GM21447 (cell line): ENCODE data around the gene HOXA7.

ENCODE experiments used
- ATAC-seq: cut with Tn5 transposase; IDR thresholded peaks from one replicate; pipeline ENCODE4 v1.9.1; 2021; ENCODE audit not compliant: unreplicated experiment

Gene HOXA7

DNA sequence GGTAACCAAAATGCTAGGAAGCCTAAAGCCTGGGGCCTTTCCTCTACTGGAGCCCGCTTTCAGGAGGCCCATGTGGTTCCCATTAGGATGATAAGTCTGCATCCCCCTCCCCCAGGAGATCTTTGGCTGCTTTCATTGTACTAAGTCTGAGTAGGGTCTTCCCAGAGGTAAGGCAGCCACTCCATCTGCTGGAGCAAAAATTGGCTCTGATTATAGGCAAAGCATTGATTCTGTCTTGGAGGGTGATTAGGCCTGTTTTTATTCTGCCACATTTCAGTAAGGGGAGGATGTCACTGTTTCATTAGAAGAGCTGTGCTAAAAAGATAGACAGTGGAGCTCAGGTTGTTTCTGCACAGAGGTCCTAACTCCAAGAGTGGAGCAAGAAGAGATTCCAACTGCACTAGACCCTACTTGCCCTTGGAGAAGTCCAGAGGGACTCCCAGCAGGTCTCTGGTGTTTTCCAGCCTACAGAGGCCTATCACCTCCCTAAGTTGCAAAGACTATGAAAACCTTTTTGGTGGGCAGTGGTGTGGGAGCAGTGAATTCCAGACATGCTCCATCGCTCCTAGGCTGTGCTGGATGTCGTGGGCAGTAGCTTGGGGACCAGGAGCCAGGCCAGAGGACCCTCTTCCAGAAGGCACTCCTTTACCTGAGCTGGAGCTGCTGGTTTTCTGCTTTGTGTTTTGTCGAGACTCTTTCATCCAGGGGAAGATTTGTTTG, 46.8 kb downstream of the HOXA7 start:
- no peak for ATAC-seq

DNA sequence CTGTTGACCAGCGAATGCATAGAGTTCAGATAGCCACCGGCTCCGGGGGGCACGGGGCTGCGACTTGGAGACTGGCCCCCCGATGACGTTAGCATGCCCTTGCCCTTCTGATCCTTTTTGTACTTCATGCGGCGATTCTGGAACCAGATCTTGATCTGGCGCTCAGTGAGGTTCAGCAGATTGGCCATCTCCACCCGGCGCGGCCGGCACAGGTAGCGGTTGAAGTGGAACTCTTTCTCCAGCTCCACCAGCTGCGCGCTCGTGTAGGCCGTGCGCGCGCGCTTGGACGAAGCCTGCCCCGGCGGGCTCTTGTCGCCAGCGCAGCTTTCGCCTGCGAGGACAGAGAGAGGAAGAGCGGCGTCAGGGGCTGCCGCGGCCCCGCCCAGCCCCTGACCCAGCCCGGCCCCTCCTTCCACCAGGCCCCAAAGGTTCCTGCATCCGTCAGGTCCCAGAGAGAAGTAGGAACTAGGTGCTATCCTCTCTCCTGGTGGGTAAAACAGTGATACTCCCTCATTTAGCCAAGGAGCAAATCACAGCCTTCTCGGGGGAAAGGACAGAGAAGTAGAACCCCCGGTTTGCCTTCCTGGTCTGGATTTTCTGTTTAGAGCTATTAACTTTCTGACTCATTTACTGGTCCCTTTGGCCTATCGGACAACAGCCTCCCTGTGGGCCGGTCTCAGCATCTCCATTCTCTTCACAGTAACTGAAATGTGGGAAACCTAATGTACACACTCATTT, 47.9 kb downstream of the HOXA7 start:
- ATAC-seq, result no peak

DNA sequence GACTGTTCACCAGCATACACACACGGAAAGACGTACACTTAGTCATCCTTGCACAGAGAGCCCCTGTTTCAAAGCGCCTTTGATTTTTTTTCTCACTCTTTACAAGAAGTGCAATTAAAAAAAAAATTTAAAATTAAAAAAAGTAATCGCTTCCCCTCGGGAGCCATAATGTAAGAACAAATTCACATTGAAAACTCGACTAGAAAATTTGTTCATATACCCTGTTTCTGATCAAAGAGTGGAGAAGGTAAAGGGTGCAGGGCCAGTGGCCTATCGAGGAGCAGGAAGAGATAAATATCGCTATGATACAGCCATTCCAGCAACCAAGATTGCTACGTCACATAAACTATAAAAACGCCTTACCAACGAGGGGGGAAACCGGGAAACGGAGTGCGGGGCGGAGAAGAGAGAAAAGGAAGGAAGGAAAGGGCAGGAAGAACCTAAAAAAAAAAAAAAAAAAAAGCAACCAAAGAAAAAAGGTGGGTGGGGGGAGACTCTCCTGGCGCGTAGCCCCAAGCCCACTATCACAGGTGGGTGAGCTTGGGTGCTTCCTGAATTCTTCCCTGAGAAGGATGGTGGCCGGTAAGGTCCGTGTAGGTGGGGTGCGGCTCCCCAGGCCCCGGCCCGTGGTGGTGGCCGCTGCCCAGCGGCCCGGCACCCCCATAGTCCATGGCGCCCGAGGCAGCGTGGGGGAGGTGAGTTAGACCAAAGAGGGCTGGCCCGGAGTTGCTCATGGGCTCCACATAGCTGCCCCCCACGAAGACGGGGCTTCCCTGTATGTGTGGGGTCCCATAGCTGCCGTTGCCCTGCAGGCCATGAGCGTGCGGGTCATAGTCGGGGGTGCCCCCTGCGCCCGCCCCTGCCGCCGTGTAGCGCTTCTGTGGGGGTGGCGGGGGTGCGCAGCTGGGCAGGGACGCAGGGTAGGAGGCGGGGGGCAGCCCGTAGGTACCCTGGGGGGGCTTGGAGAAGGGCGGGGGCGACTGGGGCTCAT, 48.8 kb downstream of the HOXA7 start:
- ATAC-seq, result no peak

DNA sequence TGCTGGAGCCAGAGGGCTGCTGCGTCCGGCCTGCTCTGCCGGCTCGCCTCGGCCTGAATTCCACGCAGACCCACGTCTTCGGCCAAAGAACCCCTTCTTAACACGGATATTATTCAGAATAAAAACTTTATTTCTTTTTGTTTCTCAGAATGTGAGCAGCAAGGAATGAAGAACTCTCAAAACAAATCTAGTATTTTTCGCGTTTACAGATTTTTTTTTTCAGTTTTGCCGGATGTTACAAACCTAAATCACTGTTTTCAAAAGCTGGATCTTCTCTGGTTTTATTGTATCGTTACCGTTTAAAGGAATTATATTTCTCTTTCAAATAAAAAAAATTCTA, 49.6 kb downstream of the HOXA7 start:
- no peak for ATAC-seq

DNA sequence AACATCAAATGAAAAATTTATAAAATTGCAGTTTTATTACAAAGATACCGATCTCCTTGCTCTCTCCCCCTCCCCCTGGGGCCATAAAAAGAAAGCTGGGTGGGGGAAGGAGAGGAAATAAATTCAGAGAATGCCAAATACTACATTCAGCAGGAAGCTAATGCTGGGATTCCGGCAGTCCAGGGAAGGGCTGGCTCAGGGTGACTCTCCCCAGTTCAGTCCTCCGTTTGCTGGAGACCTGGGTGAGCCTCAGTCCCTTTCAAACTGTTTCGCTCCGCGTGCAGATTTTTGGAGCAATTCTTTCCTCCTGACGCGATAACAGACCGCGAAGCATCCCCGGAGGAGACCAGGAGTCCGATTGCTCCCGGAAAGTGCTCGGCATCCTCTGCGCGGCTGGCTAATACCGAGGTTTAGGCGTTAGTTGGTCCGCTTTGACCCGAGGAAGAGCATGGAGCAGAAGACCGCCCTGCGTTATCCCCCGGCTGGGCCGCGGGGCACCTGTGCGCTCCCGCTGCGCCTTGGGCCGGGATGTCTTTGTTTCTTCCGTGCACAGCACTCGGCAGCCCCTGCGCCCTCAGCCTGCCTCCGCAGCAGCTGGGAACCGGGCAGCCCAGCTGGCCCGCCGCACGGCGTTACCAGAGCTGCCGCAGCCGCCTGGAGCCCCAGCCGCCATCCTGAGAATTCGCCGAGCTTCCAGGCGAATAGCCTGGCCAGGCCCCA, 50.1 kb downstream of the HOXA7 start:
- ATAC-seq, result no peak

DNA sequence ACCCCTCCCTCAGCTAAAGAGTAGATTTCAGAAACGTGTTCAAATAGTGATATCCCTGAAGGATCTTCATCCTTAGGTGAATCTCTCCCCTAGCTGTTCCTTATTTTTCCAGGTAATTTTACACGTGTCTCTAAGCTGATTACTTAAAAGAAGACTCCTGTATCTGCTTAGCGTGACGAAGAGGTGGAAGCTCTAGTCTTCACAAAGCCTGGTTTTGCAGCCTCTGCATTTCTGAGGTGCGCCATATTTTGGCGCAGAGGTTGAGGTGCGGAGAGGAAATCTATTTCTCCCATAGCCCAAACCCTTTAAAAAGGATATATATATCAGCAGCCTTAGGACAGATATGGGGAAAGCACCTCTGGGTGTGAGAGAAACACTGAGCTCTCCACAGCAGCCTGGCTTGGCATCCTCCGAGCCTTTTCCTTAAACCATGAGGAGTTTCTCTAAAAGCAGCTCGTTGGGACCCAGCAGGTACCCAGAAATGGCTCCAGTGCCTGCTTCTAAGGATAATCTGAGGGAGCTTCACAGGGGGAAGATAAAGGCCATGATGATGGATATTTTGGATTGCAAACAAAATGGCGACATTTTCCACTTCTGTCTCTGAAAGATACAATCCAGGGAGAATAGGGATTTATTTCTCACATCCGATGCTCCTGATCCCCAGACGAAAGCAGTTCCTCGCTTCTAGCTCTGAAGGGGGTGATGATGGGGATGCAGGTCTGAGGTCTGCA, 51.0 kb downstream of the HOXA7 start:
- ATAC-seq, result no peak

DNA sequence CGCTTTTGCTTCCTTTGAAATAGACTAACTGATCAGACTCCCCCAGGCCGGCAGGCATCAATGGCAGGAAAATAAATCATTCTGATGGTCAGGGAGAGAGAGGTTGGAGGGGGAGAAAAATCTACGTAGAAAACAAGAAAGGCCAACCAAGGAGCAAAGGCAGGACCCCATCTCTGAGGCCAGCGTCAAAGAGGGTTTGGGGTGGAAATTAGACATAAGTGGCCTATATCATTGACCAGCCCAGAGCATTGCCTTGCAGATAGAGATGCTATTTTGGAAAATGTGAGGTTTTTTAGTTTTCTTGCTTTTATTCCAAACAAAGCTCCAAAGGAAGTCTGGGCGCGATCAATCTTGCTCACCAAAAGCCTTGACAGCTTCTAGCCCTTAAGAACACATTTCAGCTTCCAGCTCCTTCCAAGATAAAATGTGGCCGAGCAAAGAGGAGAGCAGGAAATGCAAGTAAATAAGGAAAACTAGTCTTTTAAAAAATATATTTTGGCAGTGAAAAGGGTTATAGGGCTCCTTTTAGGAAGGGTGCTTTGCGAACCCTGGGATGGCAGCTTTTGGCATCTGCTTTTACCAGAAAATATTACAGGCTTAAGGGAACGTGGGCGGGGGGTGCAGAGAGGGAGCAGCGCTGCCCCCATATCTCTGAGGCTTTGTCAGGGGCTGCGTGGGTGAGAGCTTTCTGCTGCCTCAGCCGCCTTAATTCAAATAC, 52.0 kb downstream of the HOXA7 start:
- no peak for ATAC-seq
